Activated T-cell treated with anti-CD3 and anti-CD28 coated beads for 4 hours (primary cell): Measurements from ENCODE around the gene NOS1AP.

Source experiments
- DNase-seq: peaks from one replicate; pipeline ENCODE4 v3.0.0-alpha.2; 2020

The NOS1AP gene

DNA sequence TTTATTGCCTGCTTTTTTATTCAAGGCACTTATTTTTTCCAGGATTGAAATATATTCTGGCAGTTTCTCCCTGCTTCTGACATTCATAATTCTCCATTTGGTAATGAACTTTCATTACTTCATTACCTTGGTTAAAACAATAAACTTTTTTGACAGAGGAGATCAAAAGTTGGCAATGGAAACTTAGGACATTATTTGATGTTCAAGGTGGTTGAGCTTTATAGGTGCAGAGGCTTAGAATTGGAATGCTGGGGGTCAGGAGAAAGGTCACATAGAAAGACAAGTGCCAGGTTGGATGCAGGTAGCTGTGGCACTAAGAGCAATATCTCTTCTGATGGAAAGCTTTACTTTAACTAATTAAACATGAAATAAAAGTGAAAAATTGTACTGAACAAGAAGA lies 154.8 kb downstream of the NOS1AP start:
- no peak for DNase-seq

DNA sequence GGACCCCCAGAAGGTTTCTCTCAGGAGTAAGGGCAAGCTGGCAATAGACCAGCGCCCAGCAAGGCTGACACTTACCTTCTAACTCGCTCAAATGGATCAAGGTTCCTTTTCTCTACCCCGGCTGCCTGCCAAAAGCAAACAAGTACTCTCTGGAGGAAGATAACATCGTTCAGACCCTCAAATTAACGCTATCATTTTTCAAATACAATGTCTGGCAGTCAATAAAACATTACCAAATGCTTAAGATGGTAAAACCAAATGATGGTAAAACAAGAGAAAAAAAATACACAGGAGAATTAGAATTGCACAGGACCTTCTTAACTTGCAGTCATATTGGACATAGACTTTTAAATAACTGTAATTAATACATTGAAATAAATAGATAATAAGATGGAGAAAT lies 159.1 kb downstream of the NOS1AP start:
- DNase-seq = no peak

DNA sequence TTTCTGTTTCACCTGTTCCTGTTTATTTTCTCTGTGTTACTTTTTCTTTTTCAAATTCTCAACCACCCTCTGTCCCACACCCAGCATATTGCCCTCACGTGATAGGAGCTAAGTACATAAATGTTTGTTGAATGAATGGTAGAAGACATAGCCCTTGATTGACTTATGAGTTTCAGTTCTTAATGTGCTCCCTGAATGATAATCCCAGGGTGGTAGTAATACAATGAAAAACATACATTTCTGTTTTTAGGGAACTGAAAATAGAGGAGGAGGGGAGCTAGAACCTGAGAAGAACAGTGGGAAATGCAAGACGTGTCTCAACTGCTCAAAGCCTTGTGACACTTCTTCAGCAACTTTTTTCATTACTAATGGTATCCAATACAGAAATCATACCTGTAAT lies 160.1 kb downstream of the NOS1AP start:
- no peak for DNase-seq

DNA sequence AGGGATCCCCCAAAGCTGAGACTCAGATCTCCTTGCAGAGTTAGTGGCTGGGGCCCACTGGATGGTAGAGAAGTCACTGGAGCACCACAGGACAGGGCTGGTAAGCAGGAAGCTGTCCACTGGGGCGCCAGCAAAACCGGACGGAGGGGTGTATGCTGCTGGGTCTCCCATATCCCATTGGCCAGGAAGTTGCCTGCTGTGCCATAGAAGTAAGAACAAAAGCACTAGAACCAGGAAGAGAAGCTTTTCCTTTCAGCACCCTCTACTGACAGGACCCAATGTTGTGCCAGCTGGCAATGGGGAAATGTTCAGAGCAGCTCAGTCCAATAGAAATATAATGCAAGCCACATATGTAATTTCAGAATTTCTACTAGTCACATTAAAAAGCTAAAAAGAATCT lies 160.6 kb downstream of the NOS1AP start:
- DNase-seq = no peak

GRCh38 chr1:162230517-162230916 lies 161.0 kb downstream of the NOS1AP start:
- no peak for DNase-seq

GRCh38 chr1:162232034-162232711 lies 162.7 kb downstream of the NOS1AP start:
- no peak for DNase-seq

- DNase-seq = no peak
These were observed 163.6 kb downstream of the NOS1AP start for GRCh38 chr1:162233066-162233465.

- DNase-seq = no peak
These were observed 164.4 kb downstream of the NOS1AP start for GRCh38 chr1:162233937-162234336.

DNA sequence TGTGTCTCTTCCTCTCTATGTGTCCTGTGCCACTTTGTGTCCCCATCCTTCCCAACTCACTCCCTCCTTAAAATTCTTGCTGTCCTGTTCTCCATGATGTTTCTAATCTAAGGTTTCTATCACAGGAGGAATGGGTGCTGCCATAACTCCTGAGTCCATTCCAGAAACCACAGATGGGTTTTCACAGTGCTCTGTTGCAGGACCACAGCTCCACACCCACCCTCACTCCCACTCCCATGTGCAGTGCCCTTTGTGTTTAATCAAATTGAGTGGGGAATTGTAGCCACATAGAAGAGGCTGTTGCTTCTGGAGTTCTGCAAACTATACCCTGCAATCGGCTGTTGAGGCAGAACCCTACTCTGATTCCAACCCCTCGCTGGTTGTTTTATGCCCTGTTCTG lies 165.1 kb downstream of the NOS1AP start:
- no peak for DNase-seq

GRCh38 chr1:162235241-162235800 lies 165.8 kb downstream of the NOS1AP start:
- DNase-seq = no peak

- DNase-seq = no peak
These were observed 166.7 kb downstream of the NOS1AP start for GRCh38 chr1:162236201-162236600.

- no peak for DNase-seq
These were observed 167.1 kb downstream of the NOS1AP start for GRCh38 chr1:162236618-162237017.

GRCh38 chr1:162240577-162240976 lies 171.1 kb downstream of the NOS1AP start:
- DNase-seq = no peak

GRCh38 chr1:162242804-162243203 lies 173.3 kb downstream of the NOS1AP start:
- no peak for DNase-seq

GRCh38 chr1:162248854-162249535 lies 179.5 kb downstream of the NOS1AP start:
- DNase-seq = no peak

GRCh38 chr1:162250004-162250730 lies 180.7 kb downstream of the NOS1AP start:
- DNase-seq = no peak

DNA sequence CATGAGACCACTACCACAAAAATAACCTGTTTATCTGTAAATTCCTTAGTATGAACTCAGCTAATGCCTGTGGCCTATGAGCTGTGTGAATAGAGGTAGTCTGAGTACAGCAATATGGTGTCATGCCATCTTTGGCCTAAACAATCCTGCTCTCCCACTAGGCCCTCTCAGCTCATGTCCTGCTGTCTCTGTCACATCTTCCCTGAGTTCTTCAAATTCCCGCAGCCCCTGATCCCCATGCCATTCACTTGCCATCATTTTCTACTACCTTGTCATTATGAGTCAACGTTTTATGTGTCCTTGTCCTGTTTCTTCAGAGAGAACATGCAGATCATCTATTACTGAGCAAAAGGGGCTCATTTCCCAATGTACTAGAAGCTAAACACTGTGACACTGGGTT lies 181.6 kb downstream of the NOS1AP start:
- no peak for DNase-seq

DNA sequence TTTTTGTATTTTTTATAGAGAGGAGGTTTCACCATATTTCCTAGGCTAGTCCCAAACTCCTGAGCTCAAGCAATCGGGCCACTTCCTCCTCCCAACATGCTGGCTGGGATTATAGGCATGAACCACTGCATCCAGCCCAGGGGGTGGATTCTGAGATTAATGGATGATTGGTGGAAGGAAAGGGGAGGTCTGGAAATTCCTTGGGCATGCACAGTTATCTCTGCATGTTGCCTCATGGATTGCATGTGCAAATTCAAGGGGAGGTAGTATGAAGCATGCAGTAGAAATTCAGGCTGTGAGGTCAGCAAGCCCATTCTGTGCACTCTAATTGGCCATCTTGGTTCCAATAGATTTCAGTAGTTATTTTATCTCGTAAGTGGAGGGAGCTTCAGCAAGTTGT lies 182.7 kb downstream of the NOS1AP start:
- no peak for DNase-seq

GRCh38 chr1:162253790-162254189 lies 184.3 kb downstream of the NOS1AP start:
- no peak for DNase-seq

GRCh38 chr1:162256287-162256686 lies 186.8 kb downstream of the NOS1AP start:
- no peak for DNase-seq

GRCh38 chr1:162258394-162258793 lies 188.9 kb downstream of the NOS1AP start:
- DNase-seq = no peak

DNA sequence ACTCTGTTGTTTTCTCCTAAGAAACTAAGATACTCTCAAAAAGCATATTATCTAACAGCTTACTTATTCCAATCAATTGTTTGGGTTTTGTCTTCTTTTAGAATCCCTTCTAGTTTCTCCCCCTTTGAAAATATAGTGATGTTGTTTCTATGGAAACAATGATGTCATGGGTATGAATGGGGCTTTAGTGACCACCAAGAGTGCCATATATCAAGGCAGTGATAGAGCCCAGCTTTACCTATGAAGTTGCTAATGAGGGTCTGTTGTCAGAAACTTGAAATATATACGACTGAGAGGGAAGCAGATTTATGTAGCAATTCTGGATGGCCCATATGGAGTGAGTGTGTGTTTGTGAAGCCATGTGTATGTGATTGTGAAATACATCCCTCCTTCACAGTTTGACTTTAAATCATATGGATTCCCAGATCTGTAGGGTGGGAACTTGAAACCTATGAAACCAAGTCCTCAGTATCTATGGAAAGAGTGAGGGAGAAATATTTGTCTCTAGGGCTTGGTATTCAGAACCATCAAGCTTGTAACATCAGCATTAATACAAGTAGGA lies 190.5 kb downstream of the NOS1AP start:
- DNase-seq = no peak

GRCh38 chr1:162264108-162264507 lies 194.6 kb downstream of the NOS1AP start:
- no peak for DNase-seq
